Caco-2 (cell line): ENCODE results near the gene DNAH10. TPM values are rescaled to one million over a fixed set of nuclear protein-coding genes. Genes with fewer than 3 reads are reported as not detected.

Source experiments
- BruUV-seq: library from RNA; stranded (reverse); fragments of 400-500 nt; replicated peaks from 2 replicates; lab custom pipeline; 2021; lab: Mats Ljungman, UMichigan
- CTCF ChIA-PET: fragments of 300-600 bp; sonication (Branson Sonifier 250); formaldehyde crosslinking; loops from one replicate; lab custom pipeline; 2022; ENCODE audit warnings: antibody characterized with exemption; lab: Charles Lee
- POLR2A ChIA-PET: fragments of 300-600 bp; sonication (Branson Sonifier 250); formaldehyde crosslinking; loops from one replicate; lab custom pipeline; 2022; ENCODE audit warnings: antibody characterized with exemption; lab: Charles Lee
- DNase-seq, 2 experiments: peaks; one replicate each; pipeline versions ENCODE4 v3.0.0 to v3.0.0-alpha.2; 2020 to 2022
- H3K27me3 ChIP-seq: replicated peaks from 2 replicates; pipeline ENCODE4 v1.6.0; 2011; ENCODE audit warnings: low read length; ENCODE audit not compliant: control insufficient read depth, insufficient read depth
- H3K36me3 ChIP-seq: 2 replicates; pipeline ENCODE4 v1.5.1; 2011; ENCODE audit warnings: low read length; ENCODE audit not compliant: control insufficient read depth, insufficient read depth
- H3K4me1 ChIP-seq: fragments of 250-450 bp; sonication (Bioruptor Pico); 2 replicates; pipeline ENCODE4 v1.5.1; 2020; ENCODE audit warnings: mild to moderate bottlenecking
- H3K4me3 ChIP-seq: 2 replicates; pipeline ENCODE4 v1.5.1; 2011; ENCODE audit warnings: low read depth, mild to moderate bottlenecking, control low read depth, low read length
- H3K9me3 ChIP-seq: fragments of 250-450 bp; sonication (Bioruptor Pico); 2 replicates; pipeline ENCODE4 v1.5.1; 2020; ENCODE audit warnings: mild to moderate bottlenecking, moderate library complexity
- H3K27ac Mint-ChIP-seq: one replicate; pipeline ENCODE4 v1.8.0; 2022; ENCODE audit warnings: mixed read lengths; ENCODE audit not compliant: unreplicated experiment
- H3K27me3 Mint-ChIP-seq: one replicate; pipeline ENCODE4 v1.8.0; 2022; ENCODE audit warnings: mixed read lengths; ENCODE audit not compliant: insufficient read depth, unreplicated experiment
- H3K36me3 Mint-ChIP-seq: one replicate; pipeline ENCODE4 v1.8.0; 2022; ENCODE audit warnings: mild to moderate bottlenecking, mixed read lengths; ENCODE audit not compliant: insufficient read depth, unreplicated experiment
- H3K4me1 Mint-ChIP-seq: one replicate; pipeline ENCODE4 v1.8.0; 2022; ENCODE audit warnings: low read depth, mixed read lengths; ENCODE audit not compliant: unreplicated experiment
- H3K4me3 Mint-ChIP-seq: one replicate; pipeline ENCODE4 v1.8.0; 2022; ENCODE audit warnings: mild to moderate bottlenecking, moderate library complexity, mixed read lengths; ENCODE audit not compliant: unreplicated experiment
- H3K9me3 Mint-ChIP-seq: one replicate; pipeline ENCODE4 v1.8.0; 2022; ENCODE audit warnings: mixed read lengths; ENCODE audit not compliant: unreplicated experiment
- CTCF ChIP-seq, 2 experiments: fragments of 200-600 bp in 1 of 2; IDR thresholded peaks; 1 replicate in 1 of 2; 2 replicates in 1 of 2; pipeline versions ENCODE4 v1.5.1 to v1.8.0; 2011 to 2022; ENCODE audit warnings: antibody characterized with exemption in 1 of 2, control low read depth in 1 of 2, inconsistent platforms in 1 of 2, low read depth in 1 of 2, low read length in 1 of 2, mild to moderate bottlenecking in 1 of 2, moderate library complexity in 1 of 2; ENCODE audit not compliant: insufficient read depth in 1 of 2, severe bottlenecking in 1 of 2, unreplicated experiment in 1 of 2
- intact Hi-C: fragments of 100-400 bp; cut with micrococcal nuclease; formaldehyde crosslinking; loops from one replicate; pipeline ENCODE4 v1.10.0; 2022; ENCODE audit not compliant: unreplicated experiment
- total RNA-seq: library from RNA; stranded (reverse); gene quantifications from 2 replicates; pipeline ENCODE4 v1.2.3, GENCODE V29; 2022

The DNAH10 gene
- total RNA-seq, 1 experiment from 2014 or later, result 0.45 TPM

- no peak overlapping the region for H3K4me3 ChIP-seq
- no peaks in the 10 kb centered on the region; the same call in 1 of the 2 replicates for H3K36me3 ChIP-seq
- intact Hi-C loops, result no loop called here
- Mint-ChIP-seq H3K36me3 (peaks cover 47% of the 10 kb centered on the region), H3K9me3 (no peaks in the 10 kb centered on the region), H3K27ac (no peak overlapping the region), H3K4me3 (no peak overlapping the region), H3K27me3 (no peaks in the 10 kb centered on the region), H3K4me1 (no peaks in the 10 kb centered on the region)
- POLR2A ChIA-PET, result no interaction called here
- H3K9me3 ChIP-seq, result no peaks in the 10 kb centered on the region
- no peaks in the 10 kb centered on the region for H3K27me3 ChIP-seq
- CTCF ChIA-PET, result no interaction called here
- no peaks in the 10 kb centered on the region for H3K4me1 ChIP-seq
- no TSS peak for BruUV-seq
- no peak for DNase-seq
- TF ChIP-seq CTCF (IDR thresholded peaks at IDR 0.05; ENCODE audit: insufficient read depth in 1 of 2, low read depth in 1 of 2, low read length in 1 of 2, severe bottlenecking in 1 of 2, unreplicated experiment in 1 of 2), result no peak
Observed at GRCh38 chr12:123749355-123749754, 12.7 kb upstream of the DNAH10 start.

GRCh38 chr12:123750159-123750656, 11.9 kb upstream of the DNAH10 start:
- ChIA-PET POLR2A (no interaction called here), CTCF (no interaction called here)
- H3K4me3 ChIP-seq, result no peak overlapping the region
- no peaks in the 10 kb centered on the region for H3K27me3 ChIP-seq
- intact Hi-C loops, result no loop called here
- Mint-ChIP-seq H3K36me3 (peaks cover 47% of the 10 kb centered on the region), H3K9me3 (no peaks in the 10 kb centered on the region), H3K27ac (no peak overlapping the region), H3K27me3 (no peaks in the 10 kb centered on the region), H3K4me1 (no peaks in the 10 kb centered on the region), H3K4me3 (no peak overlapping the region)
- no peak for TF ChIP-seq CTCF (IDR thresholded peaks at IDR 0.05; ENCODE audit: insufficient read depth in 1 of 2, low read depth in 1 of 2, low read length in 1 of 2, severe bottlenecking in 1 of 2, unreplicated experiment in 1 of 2)
- H3K4me1 ChIP-seq, result no peaks in the 10 kb centered on the region
- H3K36me3 ChIP-seq, result no peaks in the 10 kb centered on the region; the same call in none of the 2 replicates
- DNase-seq, result no peak
- BruUV-seq, result no TSS peak
- no peaks in the 10 kb centered on the region for H3K9me3 ChIP-seq

GRCh38 chr12:123752046-123752445, 10.1 kb upstream of the DNAH10 start:
- no peaks in the 10 kb centered on the region for H3K27me3 Mint-ChIP-seq
- Histone ChIP-seq H3K27me3 (no peaks in the 10 kb centered on the region), H3K9me3 (no peaks in the 10 kb centered on the region), H3K4me3 (no peak overlapping the region), H3K36me3 (no peaks in the 10 kb centered on the region; the same call in none of the 2 replicates), H3K4me1 (no peaks in the 10 kb centered on the region)
- no peak for DNase-seq
- ChIA-PET CTCF (no interaction called here), POLR2A (no interaction called here)
- H3K27ac Mint-ChIP-seq, result no peak overlapping the region
- TF ChIP-seq CTCF (IDR thresholded peaks at IDR 0.05; ENCODE audit: insufficient read depth in 1 of 2, low read depth in 1 of 2, low read length in 1 of 2, severe bottlenecking in 1 of 2, unreplicated experiment in 1 of 2), result no peak
- no peaks in the 10 kb centered on the region for H3K9me3 Mint-ChIP-seq
- H3K4me3 Mint-ChIP-seq, result no peak overlapping the region
- intact Hi-C loops, result no loop called here
- no TSS peak for BruUV-seq
- H3K36me3 Mint-ChIP-seq, result peaks cover 51% of the 10 kb centered on the region
- H3K4me1 Mint-ChIP-seq, result no peaks in the 10 kb centered on the region
